ENCODE data around the gene SLC35G3.
"Not testable (repeated sequence)": the region's sequence is repeated elsewhere in the genome, so short reads cannot be mapped to it uniquely, and the experiment has no call there.

Gene SLC35G3

DNA sequence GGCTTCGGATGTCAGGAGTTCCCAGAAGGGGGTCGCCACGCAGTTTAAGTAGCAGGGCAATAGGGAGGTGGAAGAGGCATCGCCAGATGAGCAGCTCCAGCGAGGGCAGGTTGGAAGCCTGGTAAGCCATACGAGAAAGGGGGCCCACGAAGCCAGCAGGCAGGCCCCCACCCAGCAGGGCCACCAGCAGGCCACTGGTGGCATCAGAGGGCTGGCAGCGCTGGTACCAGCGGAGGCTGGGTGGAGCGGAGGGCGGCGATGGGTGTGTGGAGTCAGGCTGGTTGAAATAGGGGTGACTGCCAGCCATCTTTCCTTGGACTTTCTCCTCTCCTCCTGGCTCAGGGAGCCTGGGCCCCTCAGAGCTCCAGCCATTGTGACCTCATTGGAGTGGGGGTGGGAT is at the start of gene SLC35G3:
Gene SLC35G3, minus strand, starts transcription at position 393 of the 400 bp plus-strand sequence. Its CDS starts 86 bp downstream, at position 307.
- DNase-seq: not testable (repeated sequence)

DNA sequence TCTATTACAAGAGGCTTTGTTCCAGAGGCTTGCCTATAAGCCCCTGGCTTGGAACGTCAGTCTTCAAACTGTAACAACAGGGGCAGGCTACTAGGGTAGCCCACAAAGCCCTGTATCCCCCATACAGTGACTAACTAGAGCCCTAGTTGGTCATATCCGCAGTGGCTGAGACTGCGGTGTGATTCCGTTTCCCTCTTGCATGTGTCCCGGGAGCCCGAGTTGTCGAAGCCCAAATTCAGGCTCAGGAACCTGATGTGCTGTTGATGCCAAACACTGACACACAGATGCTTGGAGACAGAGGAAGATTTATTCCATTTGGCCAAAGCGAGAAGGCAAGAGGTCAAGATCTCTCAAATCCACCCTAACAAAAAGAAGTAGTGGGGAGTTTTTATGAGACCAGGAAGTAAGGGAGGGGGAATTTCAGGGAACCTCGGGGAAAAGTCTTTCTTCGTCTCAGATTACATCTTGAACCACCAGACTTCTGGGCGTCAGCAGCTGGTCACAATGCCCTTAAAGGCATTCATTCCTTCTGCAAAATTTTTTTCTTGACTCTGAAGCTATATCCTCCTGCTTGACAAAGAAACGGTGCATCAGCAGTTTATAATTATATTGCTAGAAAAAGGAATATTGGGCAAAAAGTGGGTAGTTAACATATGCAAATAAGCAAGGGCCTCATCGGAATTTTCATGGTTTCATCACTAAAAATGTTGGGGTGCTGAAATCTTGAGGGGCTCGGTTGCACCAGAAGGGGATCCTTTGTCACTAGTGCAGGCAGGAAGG is 49.6 kb upstream of the SLC35G3 start:
- DNase-seq: no peak

DNA sequence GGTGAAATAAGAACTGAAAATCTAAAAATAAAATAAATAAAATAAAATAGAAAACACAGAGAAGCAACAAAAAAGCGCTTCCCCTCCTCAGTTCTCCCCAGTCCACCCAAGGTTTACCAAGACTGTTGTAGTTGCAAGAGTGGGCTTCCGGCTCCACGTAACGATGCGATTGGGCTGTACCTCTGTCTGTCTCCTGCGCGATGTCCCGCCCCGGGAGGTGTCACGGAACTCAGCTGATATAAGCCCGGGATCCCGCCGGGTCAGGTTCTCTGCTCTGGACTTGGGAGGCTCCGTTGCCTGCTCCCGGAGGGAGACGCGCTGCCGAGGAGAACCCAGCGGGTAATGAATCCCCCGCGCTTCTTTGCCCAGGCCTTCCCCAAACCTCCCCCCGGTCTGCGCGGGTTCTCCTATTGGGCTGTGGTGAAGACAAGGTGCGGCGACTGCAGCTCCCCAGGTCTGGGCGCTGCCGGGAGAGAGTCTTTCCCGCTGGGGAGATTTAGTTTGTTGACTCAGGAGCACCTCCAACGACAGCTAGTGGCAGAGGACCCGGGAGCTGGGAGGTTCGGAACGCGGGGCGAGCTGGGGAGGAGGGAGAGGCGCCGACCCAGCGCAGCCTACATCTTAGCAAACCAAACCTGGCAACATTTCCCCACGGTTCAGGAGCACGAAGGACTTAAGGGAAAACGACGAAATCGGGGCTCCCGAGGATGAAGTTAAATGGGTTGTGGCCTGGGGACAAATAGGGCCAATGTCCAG is 48.8 kb upstream of the SLC35G3 start, which contains the start of gene SLFN5:
Gene SLFN5, plus strand, starts transcription at position 268 of the 756 bp plus-strand sequence. CDS start 15,619 bp downstream, outside the sequence.
- peak; percentile 2 for DNase-seq

DNA sequence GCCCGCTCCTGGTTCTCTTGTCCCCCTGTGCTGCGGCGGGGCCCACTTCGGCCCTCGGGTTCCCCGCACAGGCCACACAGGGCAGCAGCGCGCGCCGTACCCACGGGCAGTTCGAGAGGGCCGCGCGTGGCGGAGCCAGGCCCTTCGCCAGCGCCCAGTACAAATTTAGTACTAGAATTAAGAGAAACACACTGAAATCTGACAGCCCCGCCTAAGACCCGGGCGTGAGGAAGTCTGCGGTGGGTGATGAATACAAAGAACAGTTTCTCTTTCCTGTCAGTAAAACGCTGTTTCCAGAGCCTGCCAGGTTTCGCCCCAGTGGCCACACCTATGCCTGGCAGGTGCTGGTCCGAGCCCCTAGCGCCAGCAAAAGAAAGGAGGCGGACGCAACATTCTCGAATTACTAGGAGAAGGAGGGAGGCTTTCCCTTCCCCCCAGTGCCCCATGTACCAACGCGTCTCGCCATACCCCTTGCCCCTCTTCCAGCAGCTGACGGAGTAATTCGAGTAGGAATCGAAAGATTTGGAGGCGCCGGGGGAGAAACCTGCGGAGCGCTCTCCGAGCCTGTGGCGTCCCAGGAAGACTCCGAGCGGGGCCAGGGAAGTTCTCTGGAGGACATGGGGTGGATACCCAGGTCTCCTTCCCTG is 48.1 kb upstream of the SLC35G3 start:
- peak; percentile 62 for DNase-seq

DNA sequence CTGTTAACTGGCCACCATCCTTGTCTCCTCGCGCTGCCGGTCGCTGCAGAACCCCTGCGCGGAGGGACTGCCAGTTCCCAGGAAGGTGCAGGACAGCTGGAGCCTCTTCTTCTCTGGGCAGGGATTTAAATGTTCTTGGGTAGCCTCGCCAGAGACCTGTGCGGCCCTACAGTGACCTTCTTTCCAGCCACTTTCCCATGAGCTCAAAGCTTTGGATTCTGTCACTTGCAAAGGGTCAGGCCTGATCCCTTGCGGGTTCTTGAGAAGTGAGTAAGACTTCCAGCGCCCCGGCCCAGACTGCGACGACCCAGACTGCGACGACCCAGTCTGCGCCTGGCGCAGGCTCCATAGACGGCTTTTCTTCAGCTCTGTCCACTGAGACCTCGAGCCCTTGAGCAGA is 47.3 kb upstream of the SLC35G3 start:
- DNase-seq: no peak

DNA sequence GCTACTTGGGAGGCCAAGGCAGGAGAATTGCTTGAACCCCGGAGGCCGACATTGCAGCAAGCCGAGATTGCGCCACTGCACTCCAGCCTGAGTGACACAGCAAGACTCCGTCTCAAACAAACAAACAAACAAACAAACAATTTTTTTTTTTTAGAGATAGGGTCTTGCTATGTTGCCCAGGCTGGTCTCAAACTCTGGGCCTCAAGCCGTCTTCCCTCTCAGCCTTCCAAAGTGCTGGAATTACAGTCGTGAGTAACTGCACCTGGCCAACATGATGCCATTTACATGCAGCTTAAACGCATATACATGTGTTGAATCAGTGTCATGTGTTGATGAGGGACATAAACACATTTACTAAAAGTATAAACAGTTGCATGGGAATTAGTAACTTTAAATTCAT is 46.7 kb upstream of the SLC35G3 start:
- no peak for DNase-seq

DNA sequence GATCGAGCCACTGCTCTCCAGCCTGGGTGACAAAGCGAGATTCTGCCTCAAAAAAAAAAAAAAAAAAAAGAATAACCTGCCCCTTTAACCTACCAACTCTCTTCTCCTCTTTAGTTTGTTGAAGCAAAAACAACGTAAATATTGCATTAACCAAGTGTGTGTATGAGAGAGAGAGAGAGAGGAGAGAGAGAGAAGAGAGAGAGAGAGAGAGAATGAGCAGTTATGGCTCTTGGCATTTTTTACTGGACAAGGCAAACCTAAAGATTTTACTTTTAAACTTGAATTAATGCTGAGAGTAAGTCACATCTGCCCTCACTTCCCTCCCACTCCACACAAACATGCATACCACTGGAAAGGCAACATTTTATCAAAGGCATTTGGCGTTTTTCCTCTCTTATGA is 45.6 kb upstream of the SLC35G3 start:
- DNase-seq: no peak

DNA sequence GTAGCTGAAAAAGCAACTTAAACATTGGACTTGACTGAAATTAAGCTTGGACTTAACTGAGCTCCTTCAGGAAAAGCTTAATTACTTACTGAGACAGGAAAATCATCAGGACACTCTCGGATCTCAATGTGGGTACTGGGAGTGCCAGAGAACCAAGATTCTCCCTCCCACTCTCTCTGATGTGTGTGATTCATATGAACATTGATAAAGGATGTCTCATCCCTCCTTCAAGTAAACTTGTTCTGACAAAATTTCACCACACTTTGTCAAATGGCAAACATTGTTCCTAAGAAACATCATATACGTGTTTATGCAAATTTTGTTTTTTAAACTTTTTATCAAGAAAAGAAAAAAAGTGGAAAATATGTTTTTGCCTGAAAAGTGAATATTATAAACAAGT is 44.6 kb upstream of the SLC35G3 start:
- DNase-seq: no peak

DNA sequence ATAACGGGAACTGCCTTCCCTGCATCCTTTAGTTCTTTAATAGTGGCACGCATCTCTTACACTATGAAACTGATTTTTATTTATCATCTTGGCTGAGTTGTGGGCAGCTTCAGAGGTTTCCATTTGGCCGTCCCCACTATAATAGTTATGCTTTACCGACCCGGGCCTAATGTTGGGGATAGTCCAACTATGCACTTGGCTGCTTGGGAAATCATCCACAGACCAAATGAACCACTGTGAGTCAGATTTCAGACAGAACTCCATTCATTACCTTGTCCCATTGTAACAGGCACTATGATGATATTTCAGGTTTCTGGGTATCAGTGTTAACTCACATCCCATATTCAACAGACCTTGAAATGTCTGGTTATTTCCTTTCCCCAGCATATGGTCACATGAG is 42.6 kb upstream of the SLC35G3 start:
- DNase-seq: no peak

DNA sequence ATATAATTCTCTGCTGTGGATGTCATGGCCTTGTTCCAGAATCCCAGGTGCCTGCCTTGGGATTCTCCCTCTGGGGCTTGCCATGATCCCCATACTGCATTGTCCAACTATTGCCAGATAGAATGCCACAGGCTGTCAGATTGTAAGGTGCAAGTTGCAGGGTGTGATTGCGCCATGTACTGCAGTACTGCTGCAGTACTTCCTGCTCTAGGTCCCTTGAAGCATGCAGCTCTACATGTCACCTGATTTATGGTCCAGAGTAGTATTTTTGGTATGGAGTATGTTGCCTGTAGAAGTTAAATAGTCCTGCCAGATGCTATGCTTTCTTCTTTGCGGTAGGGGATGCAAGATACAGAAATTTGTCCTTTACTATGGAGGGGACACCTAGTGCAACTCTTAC is 41.7 kb upstream of the SLC35G3 start:
- DNase-seq: no peak

DNA sequence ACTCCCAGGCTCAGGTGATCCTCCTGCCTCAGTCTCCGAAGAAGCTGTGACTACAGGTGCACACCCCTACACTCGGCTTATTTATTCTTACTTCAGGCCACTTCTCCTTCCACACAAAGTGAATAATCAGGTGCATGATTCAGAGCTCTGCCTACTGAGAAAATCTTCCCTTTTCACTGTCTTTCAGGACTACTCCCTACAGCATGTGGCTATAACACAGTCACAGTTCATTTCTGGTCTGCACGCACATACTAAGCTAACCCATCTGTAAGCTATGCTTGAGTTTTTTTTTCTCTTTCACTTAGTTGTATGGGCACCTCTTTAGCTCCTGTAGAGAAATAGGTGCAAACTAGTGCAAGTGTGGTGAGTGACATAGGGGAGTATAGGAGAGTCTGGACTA is 41.1 kb upstream of the SLC35G3 start:
- DNase-seq: no peak

DNA sequence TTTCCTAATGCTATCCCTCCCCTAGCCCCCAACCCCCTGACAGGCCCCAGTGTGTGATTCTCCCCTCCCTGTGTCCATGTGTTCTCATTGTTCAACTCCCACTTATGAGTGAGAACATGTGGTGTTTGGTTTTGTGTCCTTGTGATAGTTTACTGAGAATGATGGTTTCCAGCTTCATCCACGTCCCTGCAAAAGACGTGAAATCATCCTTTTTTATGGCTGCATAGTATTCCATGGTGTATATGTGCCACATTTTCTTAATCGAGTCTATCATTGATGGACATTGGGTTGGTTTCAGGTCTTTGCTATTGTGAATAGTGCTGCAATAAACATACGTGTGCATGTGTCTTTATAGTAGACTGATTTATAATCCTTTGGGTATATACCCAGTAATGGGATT is 40.1 kb upstream of the SLC35G3 start:
- DNase-seq: not testable (repeated sequence)

DNA sequence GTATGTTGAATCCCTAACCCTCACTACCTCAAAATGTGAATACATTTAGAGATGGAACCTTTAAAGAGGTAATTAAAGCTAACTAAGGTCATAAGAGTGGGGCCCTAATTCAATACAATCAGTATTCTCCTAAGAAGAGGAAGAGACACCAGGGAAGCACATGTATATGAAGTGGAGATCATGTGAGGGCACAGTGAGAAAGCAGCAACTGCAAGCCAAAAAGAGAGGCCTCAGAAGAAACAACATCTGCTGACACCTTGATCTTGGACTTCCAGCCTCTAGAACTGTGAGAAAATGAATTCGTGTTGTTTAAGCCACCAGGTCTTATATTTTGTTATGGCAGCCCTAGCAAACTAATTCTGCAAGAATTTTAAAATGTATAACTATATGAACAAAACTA is 35.4 kb upstream of the SLC35G3 start:
- no peak for DNase-seq

DNA sequence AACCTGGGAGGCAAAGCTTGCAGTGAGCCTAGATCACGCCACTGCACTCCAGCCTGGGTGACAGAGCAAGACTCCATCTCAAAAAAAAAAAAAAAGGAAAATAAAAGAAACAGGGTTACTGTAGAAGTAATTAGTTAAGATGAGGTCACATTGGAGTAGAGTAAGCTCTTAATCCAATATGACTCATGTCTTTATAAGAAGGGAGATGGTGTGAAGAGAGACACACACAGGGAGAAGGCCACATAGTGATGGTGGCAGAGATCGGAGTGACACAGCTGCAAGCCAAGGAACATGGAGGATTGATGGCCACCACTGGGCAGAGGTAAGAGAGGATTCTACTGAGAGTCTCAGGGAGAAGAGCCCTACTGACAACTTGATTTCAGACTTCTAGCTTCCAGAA is 33.4 kb upstream of the SLC35G3 start:
- DNase-seq: no peak

DNA sequence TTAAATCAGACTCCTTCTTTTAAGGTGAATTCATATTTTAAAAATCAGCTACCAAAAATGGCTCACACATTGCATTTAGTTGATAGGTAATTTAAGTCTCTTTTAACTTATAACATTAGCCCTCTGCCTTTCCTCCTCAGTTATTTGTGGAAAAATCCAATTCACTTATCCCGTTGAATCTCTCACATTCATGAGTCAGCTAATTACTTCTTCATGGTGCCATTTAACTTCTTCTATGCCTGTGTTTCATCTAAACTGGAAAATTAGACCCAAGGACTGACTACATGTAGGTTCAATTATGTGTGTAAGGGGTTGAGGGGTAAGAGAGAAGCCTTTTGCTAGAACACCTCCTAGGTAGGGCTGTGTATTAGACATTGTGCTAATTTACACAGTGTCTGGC is 30.2 kb upstream of the SLC35G3 start:
- no peak for DNase-seq

DNA sequence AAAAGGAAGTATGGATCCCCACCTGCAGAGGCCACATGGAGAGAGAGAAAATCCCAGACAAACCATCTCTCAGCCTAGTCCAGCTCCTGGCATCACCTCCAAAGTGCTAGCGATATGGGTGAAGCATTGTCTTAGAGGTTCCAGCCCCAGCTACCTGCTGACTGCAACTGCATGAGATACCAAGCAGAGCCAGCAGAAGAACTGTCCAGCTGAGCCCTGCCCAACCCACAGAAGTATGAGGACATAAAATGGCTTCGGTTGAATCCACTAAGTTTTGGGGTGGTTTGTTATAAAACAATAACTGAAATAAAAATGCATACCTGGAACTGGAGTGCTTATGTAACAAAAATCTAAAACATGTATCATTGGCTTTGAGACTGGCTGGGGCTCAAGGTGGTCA is 28.3 kb upstream of the SLC35G3 start:
- DNase-seq: no peak

DNA sequence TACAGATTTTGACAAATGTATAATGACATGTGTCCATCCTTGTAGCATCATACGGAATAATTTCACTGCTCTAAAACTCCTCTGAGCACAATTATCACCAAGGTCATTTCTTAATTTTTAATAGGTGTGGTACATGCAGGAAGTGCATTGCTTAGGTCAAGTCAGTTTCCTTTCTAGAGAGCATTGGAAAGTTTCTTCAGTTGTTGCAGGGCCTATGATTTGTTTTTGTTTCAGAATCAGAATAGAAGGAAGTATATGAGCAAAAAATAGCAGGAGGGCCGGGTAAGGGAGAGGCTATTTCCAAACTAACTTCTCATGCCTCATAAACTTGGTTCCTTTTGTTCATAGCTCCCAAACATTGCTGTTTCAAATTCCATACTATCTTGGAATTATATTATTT is 24.7 kb upstream of the SLC35G3 start:
- DNase-seq: no peak

DNA sequence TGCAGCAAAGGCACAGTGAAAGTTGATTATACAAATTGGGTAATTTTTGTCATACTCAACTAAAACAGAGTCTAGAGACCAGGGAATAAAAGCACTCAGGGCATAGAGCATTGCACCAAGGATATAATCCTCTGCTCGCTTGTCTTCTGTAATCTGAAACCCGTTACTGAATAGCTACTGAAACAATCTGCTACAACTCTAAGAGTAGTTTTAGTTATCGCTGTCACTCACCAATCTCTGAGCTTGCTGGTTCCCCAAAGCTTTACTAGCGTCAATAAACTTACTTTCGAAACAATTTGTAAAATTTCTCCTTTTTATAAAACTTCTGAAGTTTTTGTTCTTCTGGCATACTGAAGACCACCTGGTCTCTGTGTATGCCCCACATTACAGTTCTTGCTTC is 22.9 kb upstream of the SLC35G3 start:
- DNase-seq: no peak

DNA sequence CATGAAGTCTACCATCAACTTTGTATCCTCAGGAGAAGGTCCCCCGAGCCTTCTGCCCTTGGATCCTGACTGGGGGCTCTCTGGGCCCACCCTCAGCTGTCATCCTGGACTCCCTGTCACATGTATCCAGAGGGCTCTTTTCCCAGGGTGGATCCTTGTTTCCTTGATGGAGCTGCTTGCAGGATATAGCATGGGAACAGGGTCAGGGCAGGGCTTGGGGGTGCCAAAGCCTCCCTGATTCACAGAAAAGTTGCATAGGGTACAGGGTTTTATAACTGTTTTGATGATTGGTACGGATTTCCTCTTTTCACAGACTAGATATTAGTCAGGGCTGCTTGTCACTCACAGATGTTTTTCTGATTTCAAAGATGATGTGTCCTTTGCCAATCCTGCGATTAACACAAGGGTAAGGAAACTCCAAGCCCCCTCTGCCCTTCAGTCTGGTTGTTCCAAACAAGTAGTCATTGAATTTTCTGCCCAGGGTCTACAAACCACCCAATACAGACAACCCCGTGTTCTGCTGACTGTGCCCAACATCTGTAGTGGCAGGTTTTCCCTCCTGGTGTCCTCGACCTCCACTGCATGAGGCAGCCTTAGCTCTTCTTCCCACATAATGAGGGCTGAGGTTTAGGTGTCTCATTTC is 20.6 kb upstream of the SLC35G3 start:
- no peak for DNase-seq

DNA sequence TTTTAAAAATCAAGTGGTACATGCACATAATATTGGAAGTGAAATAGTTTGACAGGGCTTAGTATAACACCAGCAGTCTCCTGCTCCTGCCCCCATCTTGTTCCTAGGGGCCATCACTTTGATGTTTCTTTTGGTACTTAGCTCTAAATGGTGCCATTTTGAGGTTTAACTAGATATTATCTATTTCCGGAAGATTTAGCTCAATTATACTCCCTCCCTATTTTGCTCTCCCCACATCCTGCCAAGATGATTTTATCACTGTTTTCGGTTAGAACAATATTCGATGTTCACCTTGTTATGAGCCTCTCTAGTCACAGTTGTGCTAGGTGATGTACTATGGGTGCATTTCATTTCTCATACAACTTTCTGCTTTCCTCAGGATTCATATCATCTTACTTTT is 20.0 kb upstream of the SLC35G3 start:
- no peak for DNase-seq

DNA sequence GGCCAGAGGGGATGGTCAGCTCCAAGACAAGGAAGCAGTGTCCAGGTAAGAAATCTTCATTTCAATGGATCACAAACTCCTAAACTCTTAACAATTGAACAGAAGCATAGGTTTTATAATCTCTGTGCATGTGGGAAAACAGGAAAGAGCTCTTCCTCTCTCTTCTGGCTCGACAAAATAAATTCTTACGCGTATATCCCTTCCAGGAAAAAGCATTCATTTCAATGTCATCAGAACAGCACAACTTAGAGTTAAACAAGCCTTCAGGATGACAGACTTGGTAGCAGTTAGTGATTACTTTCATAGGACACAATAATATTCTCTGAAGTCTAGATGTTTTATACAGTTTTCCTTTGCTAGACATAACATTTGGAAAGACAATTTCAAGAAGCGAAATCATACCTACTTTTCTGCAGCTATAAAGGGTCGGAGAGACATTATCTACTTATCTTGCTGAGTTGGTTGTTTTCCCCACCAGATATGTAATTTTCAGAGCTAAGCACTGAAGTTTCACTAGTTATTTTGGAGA is 19.3 kb upstream of the SLC35G3 start:
- no peak for DNase-seq

DNA sequence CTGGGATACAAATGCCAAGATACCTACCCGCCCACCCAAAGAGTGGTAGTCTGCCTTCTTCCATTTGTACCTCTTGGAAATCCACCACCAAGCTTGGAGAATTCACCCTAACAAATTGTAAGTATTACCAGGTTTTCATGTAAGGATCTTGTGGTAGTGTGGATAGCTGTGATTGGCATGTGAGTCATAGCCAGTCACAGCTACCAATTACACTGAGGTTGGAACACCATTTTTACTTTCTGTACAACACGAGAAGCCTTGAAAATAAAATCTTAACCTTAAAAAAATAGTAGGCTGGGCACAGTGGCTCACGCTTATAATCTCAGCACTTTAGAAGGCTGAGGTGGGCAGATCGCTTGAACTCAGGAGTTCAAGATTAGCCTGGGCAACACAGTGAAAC is 18.5 kb upstream of the SLC35G3 start:
- DNase-seq: no peak

DNA sequence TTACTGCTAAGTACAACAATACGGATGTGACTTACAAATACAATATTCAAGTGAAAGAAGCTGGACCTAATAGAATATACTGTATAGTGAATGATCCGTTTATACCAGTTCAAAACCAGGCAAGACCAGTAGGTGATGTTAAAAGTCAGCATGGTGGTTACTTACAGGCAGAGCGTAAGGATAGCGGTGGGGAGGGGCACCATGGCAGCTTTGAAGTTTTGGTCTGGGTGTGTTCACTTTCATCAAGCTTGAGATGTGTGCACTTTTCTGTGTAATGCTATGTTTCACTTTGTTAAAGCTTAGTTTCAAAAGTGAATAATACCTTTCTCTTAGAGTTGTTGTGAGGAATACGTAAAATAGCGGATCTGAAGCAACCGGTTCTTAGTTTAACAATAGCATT is 16.5 kb upstream of the SLC35G3 start:
- no peak for DNase-seq
